Heart left ventricle (tissue), 16 donors: ENCODE results near the gene CTPS1. TPM values are rescaled to one million over a fixed set of nuclear protein-coding genes. Genes with fewer than 3 reads are reported as not detected.
A peak's percentile ranks its signal among the peaks of the same experiment; 100 is the strongest.

ENCODE experiments used
- ATAC-seq, 4 donors: fragments of 200-7000 bp; cut with Tn5 transposase; one replicate each; pipeline ENCODE4 v1.9.1; 2020 to 2022; ENCODE audit warnings: moderate library complexity in 4 of 4, mild to moderate bottlenecking in 3 of 4, moderate number of reproducible peaks in 1 of 4
- DNase-seq, 5 donors: peaks; one replicate each; pipeline ENCODE4 v3.0.0-alpha.2; 2020
- H3K27ac ChIP-seq, 12 donors: fragments of 200-600 bp; sonication (generic) in 4 of 12; one replicate each; pipeline versions ENCODE4 v1.5.0 to v1.8.0; 2016 to 2022; ENCODE audit warnings: mild to moderate bottlenecking in 2 of 12
- H3K27me3 ChIP-seq, 9 donors: fragments of 200-600 bp; sonication (generic) in 2 of 9; one replicate each; pipeline versions ENCODE4 v1.5.1 to v1.8.0; 2016 to 2022; ENCODE audit warnings: mild to moderate bottlenecking in 3 of 9
- H3K36me3 ChIP-seq, 9 donors: fragments of 200-600 bp; sonication (generic) in 2 of 9; one replicate each; pipeline versions ENCODE4 v1.5.0 to v1.8.0; 2018 to 2022; ENCODE audit warnings: mild to moderate bottlenecking in 2 of 9
- H3K4me1 ChIP-seq, 12 donors: fragments of 200-600 bp; sonication (generic) in 4 of 12; one replicate each; pipeline versions ENCODE4 v1.5.0 to v1.8.0; 2016 to 2022; ENCODE audit warnings: mild to moderate bottlenecking in 3 of 12
- H3K4me3 ChIP-seq, 12 donors: fragments of 200-600 bp; sonication (generic) in 4 of 12; one replicate each; pipeline versions ENCODE4 v1.5.0 to v1.8.0; 2017 to 2022; ENCODE audit warnings: mild to moderate bottlenecking in 9 of 12, moderate library complexity in 4 of 12
- H3K9me3 ChIP-seq, 12 donors: fragments of 200-600 bp; sonication (generic) in 4 of 12; one replicate each; pipeline versions ENCODE4 v1.5.0 to v1.8.0; 2016 to 2022; ENCODE audit warnings: mild to moderate bottlenecking in 1 of 12
- CTCF ChIP-seq, 12 donors: fragments of 200-600 bp; sonication (generic) in 4 of 12; IDR thresholded peaks; one replicate each; pipeline versions ENCODE4 v1.5.0 to v1.8.0; 2018 to 2022; ENCODE audit warnings: antibody characterized with exemption in 12 of 12, mild to moderate bottlenecking in 5 of 12
- POLR2A ChIP-seq, 2 donors: fragments of 450-650 bp; IDR thresholded peaks; one replicate each; pipeline ENCODE4 v1.6.1; 2017; ENCODE audit warnings: antibody characterized with exemption in 2 of 2, mild to moderate bottlenecking in 2 of 2, moderate library complexity in 2 of 2
- WGBS, 4 donors: extraction: QIAGEN DNeasy Blood & Tissue Kit in 2 of 4; methylation state at CpG; one replicate each; pipeline versions ENCODE4 v1.1.5 to v1.1.7; 2013 to 2018; 5-methylcytosine and 5-hydroxymethylcytosine counted together
- intact Hi-C, 10 donors: fragments of 100-400 bp; cut with DNase I; formaldehyde crosslinking; loops; one replicate each; pipeline versions ENCODE4 v1.11.1 to v1.14.2; 2022
- polyA plus RNA-seq, 2 donors: library from polyadenylated mRNA; stranded (reverse); fragments of 200-250 nt; gene quantifications; one replicate each; pipeline ENCODE4 v1.2.3, GENCODE V29; 2013
- total RNA-seq, 9 donors: library from RNA; depleted of rRNA in 2 of 9; stranded (reverse); fragments of >200 nt in 2 of 9; fragmentation: NEBNext Ultra II Directional in 3 of 9; extraction: Animal tissue kit (Norgen Biotek cat#: 25700) in 3 of 9; gene quantifications; one replicate each; pipeline versions ENCODE4 v1.1.0 to v1.2.4, GENCODE V29; 2016 to 2023
- donor health status: ischemic (EF 13 %, LVEDD 7.1; RV severe dilation, severe dysfunction).
- donor health status: healthy with polysubstance abuse.
- donor health status: DM: no; HTN: yes; CAD: no.
- donor health status: DM: no; HTN: no; CAD: no.
- donor health status: ischemic (EF 25% LVEDD 6.9; RV normal size, moderate dysfunction).
- donor health status: ischemic (EF 25% LVEDD 5.7; RV mildly dilated, moderate dysfunction).
- donor health status: healthy.
- donor health status: DM: yes; HTN: yes; CAD: no.
- donor health status: ischemic (EF 35%, LVEDD 5.7; RV mildly dilated, moderate dysfunction).
- donor health status: nonischemic (EF 11% LVEDD 7.7; RV severe dilation, severe dysfunction).
- donor health status: DM: yes; HTN: yes; CAD: no.
- donor health status: PGD.
- donor health status: ischemic (EF 29% LVEDD 5.4; RV normal size, mild dysfunction).
- donor health status: nonischemic (EF 23%, LVEDD 6.1; RV moderate dilation, normal function).

The CTPS1 gene
- total and polyA plus RNA-seq, 11 donors: 3.7 to 22.5 (median 7.4) TPM

GRCh38 chr1:41014871-41015270 lies 35.4 kb downstream of the CTPS1 start:
- Histone ChIP-seq H3K9me3 (no peaks in the 10 kb centered on the region), H3K27ac (peak overlapping the region in 1 of 12 donors; percentile 3), H3K4me1 (peaks cover 0 to 35% (median 18%) of the 10 kb centered on the region in 12 donors), H3K36me3 (peaks cover 0 to 53% (median 25%) of the 10 kb centered on the region in 9 donors), H3K27me3 (no peaks in the 10 kb centered on the region), H3K4me3 (no peak overlapping the region)
- no peak for TF ChIP-seq POLR2A (IDR thresholded peaks at IDR 0.05)
- TF ChIP-seq CTCF (IDR thresholded peaks at IDR 0.05): no peak
- DNase-seq (no peak), ATAC-seq (no peak)
- intact Hi-C loops: no loop called here
- WGBS, 4 donors: 66 to 70% (median 67%) methylated on average over 8 of the region's 8 CpGs

GRCh38 chr1:41015281-41015896 lies 35.9 kb downstream of the CTPS1 start:
- intact Hi-C loops: no loop called here
- no peak for ATAC-seq
- Histone ChIP-seq H3K4me1 (peaks cover 0 to 35% (median 18%) of the 10 kb centered on the region in 12 donors), H3K9me3 (no peaks in the 10 kb centered on the region), H3K36me3 (peaks cover 0 to 48% (median 20%) of the 10 kb centered on the region in 9 donors), H3K27ac (peak overlapping the region in 1 of 12 donors; percentile 3), H3K4me3 (no peak overlapping the region), H3K27me3 (no peaks in the 10 kb centered on the region)
- no peak for TF ChIP-seq CTCF (IDR thresholded peaks at IDR 0.05)
- TF ChIP-seq POLR2A (IDR thresholded peaks at IDR 0.05): no peak
- DNase-seq: no peak
- WGBS, 4 donors: 65 to 78% (median 75%) methylated on average over 5 of the region's 5 CpGs

- H3K27me3 ChIP-seq: no peaks in the 10 kb centered on the region
- H3K27ac ChIP-seq: no peak overlapping the region
- no peak overlapping the region for H3K4me3 ChIP-seq
- peaks cover 0 to 36% (median 18%) of the 10 kb centered on the region in 12 donors for H3K4me1 ChIP-seq
- peaks cover 0 to 42% (median 14%) of the 10 kb centered on the region in 9 donors for H3K36me3 ChIP-seq
- ATAC-seq (peak in 1 of 4 donors; percentile 4), DNase-seq (no peak)
- TF ChIP-seq CTCF (IDR thresholded peaks at IDR 0.05): no peak
- TF ChIP-seq POLR2A (IDR thresholded peaks at IDR 0.05): no peak
- 76 to 84% (median 81%) methylated on average over 11 to 13 of the region's 13 CpGs for WGBS, 4 donors
- intact Hi-C loops: no loop called here
- no peaks in the 10 kb centered on the region for H3K9me3 ChIP-seq
Measured at GRCh38 chr1:41015897-41016470, 36.5 kb downstream of the CTPS1 start.

GRCh38 chr1:41017141-41018017 lies 37.9 kb downstream of the CTPS1 start:
- Histone ChIP-seq H3K27ac (no peak overlapping the region), H3K4me1 (peaks cover 0 to 49% (median 31%) of the 10 kb centered on the region in 12 donors), H3K9me3 (no peaks in the 10 kb centered on the region), H3K4me3 (no peak overlapping the region), H3K36me3 (peaks cover 0 to 30% (median 2%) of the 10 kb centered on the region in 9 donors), H3K27me3 (no peaks in the 10 kb centered on the region)
- TF ChIP-seq POLR2A (IDR thresholded peaks at IDR 0.05): no peak
- TF ChIP-seq CTCF (IDR thresholded peaks at IDR 0.05): no peak
- WGBS, 4 donors: 96 to 98% (median 96%) methylated on average over 30 to 44 of the region's 44 CpGs
- DNase-seq (no peak), ATAC-seq (no peak)
- intact Hi-C loops: no loop called here
